Breast epithelium (tissue), 4 donors: ENCODE measurements around the gene SLF2. TPM values are rescaled to one million over a fixed set of nuclear protein-coding genes. Genes with fewer than 3 reads are reported as not detected.

ENCODE experiments used
- DNase-seq, 2 donors: peaks; one replicate each; pipeline ENCODE4 v3.0.0-alpha.2; 2019; ENCODE audit warnings: low spot score in 2 of 2
- H3K27ac ChIP-seq, 2 donors: fragments of 200-600 bp; sonication (generic) in 1 of 2; one replicate each; pipeline ENCODE4 v1.5.1; 2016 to 2019; ENCODE audit warnings: mild to moderate bottlenecking in 1 of 2
- H3K27me3 ChIP-seq, 2 donors: fragments of 200-600 bp; sonication (generic) in 1 of 2; one replicate each; pipeline versions ENCODE4 v1.5.1 to v1.6.0; 2017 to 2019; ENCODE audit warnings: control low read depth in 1 of 2, mild to moderate bottlenecking in 1 of 2
- H3K36me3 ChIP-seq: fragments of 200-600 bp; one replicate; pipeline ENCODE4 v1.5.1; 2019
- H3K4me1 ChIP-seq, 2 donors: fragments of 200-600 bp; sonication (generic); one replicate each; pipeline ENCODE4 v1.5.1; 2016 to 2019; ENCODE audit warnings: control low read depth in 1 of 2
- H3K4me3 ChIP-seq, 3 donors: fragments of 200-600 bp; sonication (generic); 1 replicate in 2 of 3; 2 replicates in 1 of 3; pipeline ENCODE4 v1.5.1; 2016 to 2019; ENCODE audit warnings: mild to moderate bottlenecking in 3 of 3, moderate library complexity in 2 of 3
- H3K9me3 ChIP-seq, 2 donors: fragments of 200-600 bp; sonication (generic) in 1 of 2; one replicate each; pipeline ENCODE4 v1.5.1; 2016 to 2019; ENCODE audit warnings: control low read depth in 1 of 2
- CTCF ChIP-seq, 3 donors: fragments of 450-650 bp; IDR thresholded peaks; one replicate each; pipeline ENCODE4 v1.5.1; 2016 to 2017; ENCODE audit warnings: antibody characterized with exemption in 3 of 3, mild to moderate bottlenecking in 3 of 3, moderate library complexity in 3 of 3
- POLR2A ChIP-seq: fragments of 450-650 bp; IDR thresholded peaks from one replicate; pipeline ENCODE4 v1.6.1; 2016; ENCODE audit warnings: antibody characterized with exemption, mild to moderate bottlenecking, moderate library complexity
- POLR2AphosphoS5 ChIP-seq, 3 donors: sonication (generic); formaldehyde crosslinking; IDR thresholded peaks; one replicate each; pipeline ENCODE4 v1.6.1; 2017; ENCODE audit warnings: antibody characterized with exemption in 3 of 3
- intact Hi-C: fragments of 100-400 bp; cut with DNase I; formaldehyde crosslinking; loops from one replicate; pipeline ENCODE4 v1.15.1; 2023; ENCODE audit warnings: low total_unique reads
- total RNA-seq, 3 donors: library from RNA; depleted of rRNA; stranded (reverse); fragments of >200 nt; gene quantifications; one replicate each; pipeline ENCODE4 v1.1.0, GENCODE V29; 2016

SLF2 gene
- total RNA-seq, 3 donors from 2014 or later: 24.8 to 34.2 (median 31.8) TPM

GRCh38 chr10:100889546-100889945, 23.2 kb upstream of the SLF2 start:
- Histone ChIP-seq H3K4me3 (no peak overlapping the region), H3K36me3 (no peaks in the 10 kb centered on the region), H3K27ac (no peak overlapping the region), H3K9me3 (no peaks in the 10 kb centered on the region), H3K27me3 (peaks cover 0 to 11% of the 10 kb centered on the region in 2 donors), H3K4me1 (no peaks in the 10 kb centered on the region)
- no peak for TF ChIP-seq POLR2AphosphoS5 (IDR thresholded peaks at IDR 0.05)
- no peak for TF ChIP-seq CTCF (IDR thresholded peaks at IDR 0.05)
- no peak for TF ChIP-seq POLR2A
- intact Hi-C loops: no loop called here
- DNase-seq: no peak

GRCh38 chr10:100890141-100890672, 22.6 kb upstream of the SLF2 start:
- TF ChIP-seq POLR2A (no peak), POLR2AphosphoS5 (IDR thresholded peaks at IDR 0.05) (no peak), CTCF (IDR thresholded peaks at IDR 0.05) (no peak)
- Histone ChIP-seq H3K27me3 (peaks cover 0 to 11% of the 10 kb centered on the region in 2 donors), H3K4me1 (no peaks in the 10 kb centered on the region), H3K9me3 (no peaks in the 10 kb centered on the region), H3K36me3 (no peaks in the 10 kb centered on the region), H3K27ac (no peak overlapping the region), H3K4me3 (no peak overlapping the region)
- intact Hi-C loops: no loop called here
- DNase-seq: no peak

GRCh38 chr10:100890673-100891317, 22.0 kb upstream of the SLF2 start:
- peak overlapping the region in 1 of 2 donors; percentile 44 for H3K27ac ChIP-seq
- TF ChIP-seq POLR2AphosphoS5 (IDR thresholded peaks at IDR 0.05): no peak
- no peak for TF ChIP-seq CTCF (IDR thresholded peaks at IDR 0.05)
- no peak for TF ChIP-seq POLR2A
- intact Hi-C loops: no loop called here
- no peak for DNase-seq
- H3K36me3 ChIP-seq: no peaks in the 10 kb centered on the region
- H3K4me1 ChIP-seq: no peaks in the 10 kb centered on the region
- no peaks in the 10 kb centered on the region for H3K9me3 ChIP-seq
- H3K27me3 ChIP-seq: peaks cover 0 to 11% of the 10 kb centered on the region in 2 donors
- H3K4me3 ChIP-seq: no peak overlapping the region

GRCh38 chr10:100894033-100894432, 18.7 kb upstream of the SLF2 start:
- DNase-seq: peak in 1 of 2 donors; percentile 6
- intact Hi-C loops: no loop called here
- Histone ChIP-seq H3K27me3 (peaks cover 0 to 7% of the 10 kb centered on the region in 2 donors), H3K36me3 (no peaks in the 10 kb centered on the region), H3K4me3 (no peak overlapping the region), H3K9me3 (no peaks in the 10 kb centered on the region), H3K27ac (no peak overlapping the region), H3K4me1 (no peaks in the 10 kb centered on the region)
- TF ChIP-seq POLR2AphosphoS5 (IDR thresholded peaks at IDR 0.05) (no peak), CTCF (IDR thresholded peaks at IDR 0.05) (no peak), POLR2A (no peak)

- H3K4me3 ChIP-seq: no peak overlapping the region
- no peak overlapping the region for H3K27ac ChIP-seq
- H3K4me1 ChIP-seq: no peaks in the 10 kb centered on the region
- no peak for DNase-seq
- peaks cover 0 to 7% of the 10 kb centered on the region in 2 donors for H3K27me3 ChIP-seq
- TF ChIP-seq POLR2AphosphoS5 (IDR thresholded peaks at IDR 0.05) (no peak), POLR2A (no peak), CTCF (IDR thresholded peaks at IDR 0.05) (no peak)
- no peaks in the 10 kb centered on the region for H3K36me3 ChIP-seq
- intact Hi-C loops: no loop called here
- no peaks in the 10 kb centered on the region for H3K9me3 ChIP-seq
Observed at GRCh38 chr10:100894589-100895294, 18.0 kb upstream of the SLF2 start.
